Lung (tissue), 12 donors: ENCODE results near the gene BCAR1. TPM values are rescaled to one million over a fixed set of nuclear protein-coding genes. Genes with fewer than 3 reads are reported as not detected.
"Not testable (repeated sequence)": the region's sequence is repeated elsewhere in the genome, so short reads cannot be mapped to it uniquely, and the experiment has no call there.

Experiments used
- ATAC-seq: fragments of 200-7000 bp; cut with Tn5 transposase; one replicate; pipeline ENCODE4 v1.9.1; 2020; ENCODE audit warnings: moderate number of reproducible peaks; ENCODE audit not compliant: insufficient read depth, low FRiP score
- DNase-seq, 3 donors: peaks; one replicate each; pipeline ENCODE4 v3.0.0-alpha.2; 2013 to 2017
- H3K27ac ChIP-seq, 2 donors: one replicate each; pipeline ENCODE4 v1.5.1; 2013; ENCODE audit warnings: mild to moderate bottlenecking in 2 of 2, moderate library complexity in 2 of 2, control low read depth in 1 of 2, inconsistent platforms in 1 of 2, low read depth in 1 of 2, low read length in 1 of 2
- H3K27me3 ChIP-seq, 3 donors: one replicate each; pipeline ENCODE4 v1.5.1; 2013; ENCODE audit warnings: low read length in 2 of 3; ENCODE audit not compliant: control insufficient read depth in 3 of 3, insufficient read depth in 3 of 3
- H3K36me3 ChIP-seq, 4 donors: one replicate each; pipeline ENCODE4 v1.5.1; 2013; ENCODE audit warnings: low read length in 4 of 4, mild to moderate bottlenecking in 1 of 4, moderate library complexity in 1 of 4; ENCODE audit not compliant: control insufficient read depth in 4 of 4, insufficient read depth in 4 of 4
- H3K4me1 ChIP-seq, 5 donors: one replicate each; pipeline ENCODE4 v1.5.1; 2013; ENCODE audit warnings: low read length in 5 of 5, mild to moderate bottlenecking in 2 of 5, moderate library complexity in 1 of 5; ENCODE audit not compliant: control insufficient read depth in 5 of 5, insufficient read depth in 5 of 5
- H3K4me3 ChIP-seq: one replicate; pipeline ENCODE4 v1.5.1; 2013; ENCODE audit warnings: mild to moderate bottlenecking, control low read depth, moderate library complexity
- H3K9ac ChIP-seq, 2 donors: one replicate each; pipeline ENCODE4 v1.5.1; 2013; ENCODE audit warnings: low read length in 2 of 2, control low read depth in 1 of 2; ENCODE audit not compliant: insufficient read depth in 1 of 2
- H3K9me3 ChIP-seq, 4 donors: one replicate each; pipeline ENCODE4 v1.5.1; 2013; ENCODE audit warnings: low read length in 3 of 4, mild to moderate bottlenecking in 1 of 4, moderate library complexity in 1 of 4; ENCODE audit not compliant: control insufficient read depth in 4 of 4, insufficient read depth in 3 of 4
- WGBS, 2 donors: extraction: QIAGEN DNeasy Blood & Tissue Kit; methylation state at CpG; one replicate each; pipeline ENCODE4 v1.1.7; 2013; 5-methylcytosine and 5-hydroxymethylcytosine counted together
- polyA plus RNA-seq, 2 donors: library from polyadenylated mRNA; stranded (reverse); fragments of 200-250 nt; gene quantifications; one replicate each; pipeline ENCODE4 v1.2.1, GENCODE V29; 2013
- total RNA-seq, 2 donors: library from RNA; depleted of rRNA in 1 of 2; stranded (reverse); fragments of >200 nt in 1 of 2; gene quantifications; one replicate each; pipeline ENCODE4 v1.2.1, GENCODE V29; 2014 to 2021
- TF ChIP-seq, protein P1 (sequence below): IDR thresholded peaks from 2 replicates; pipeline ENCODE4 v1.5.1; 2012; ENCODE audit warnings: mild to moderate bottlenecking; ENCODE audit errors: control extremely low read depth, extremely low read depth
- donor health status: control.
- donor health status: control.
- donor health status: Bipolar disorder and iron deficiency.
- donor health status: healthy.
- donor health status: DM: yes; HTN: yes; CAD: no.

The BCAR1 gene
- total and polyA plus RNA-seq, 4 donors: 37.5 to 70.7 (median 49.9) TPM

DNA sequence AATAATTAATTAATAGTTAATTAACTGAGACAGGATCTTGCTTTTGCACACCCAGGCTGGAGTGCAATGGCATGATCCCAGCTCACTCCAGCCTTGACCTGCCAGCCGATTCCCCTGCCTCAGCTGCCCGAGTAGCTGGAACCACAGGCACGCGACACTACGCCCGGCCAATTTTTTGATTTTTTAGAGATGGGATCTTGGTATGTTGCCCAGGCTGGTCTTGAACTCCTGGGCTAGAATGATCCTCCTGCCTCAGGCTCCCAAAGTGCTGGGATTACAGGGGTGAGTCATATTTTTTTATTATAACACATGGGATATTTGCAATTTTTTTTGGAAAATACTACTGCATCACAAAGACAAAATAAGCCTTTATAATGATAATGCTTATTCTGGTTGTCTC lies 30.4 kb upstream of the BCAR1 start:
- no peaks in the 10 kb centered on the region for H3K27me3 ChIP-seq
- H3K4me1 ChIP-seq: no peaks in the 10 kb centered on the region
- no peak overlapping the region for H3K9ac ChIP-seq
- no peak for DNase-seq
- no peak overlapping the region for H3K27ac ChIP-seq
- H3K9me3 ChIP-seq: no peaks in the 10 kb centered on the region
- no peaks in the 10 kb centered on the region for H3K36me3 ChIP-seq
- 83 to 85% methylated on average over 6 of the region's 6 CpGs for WGBS, 2 donors
- no peak overlapping the region for H3K4me3 ChIP-seq
- ATAC-seq: no peak
- TF ChIP-seq, protein P1, sequence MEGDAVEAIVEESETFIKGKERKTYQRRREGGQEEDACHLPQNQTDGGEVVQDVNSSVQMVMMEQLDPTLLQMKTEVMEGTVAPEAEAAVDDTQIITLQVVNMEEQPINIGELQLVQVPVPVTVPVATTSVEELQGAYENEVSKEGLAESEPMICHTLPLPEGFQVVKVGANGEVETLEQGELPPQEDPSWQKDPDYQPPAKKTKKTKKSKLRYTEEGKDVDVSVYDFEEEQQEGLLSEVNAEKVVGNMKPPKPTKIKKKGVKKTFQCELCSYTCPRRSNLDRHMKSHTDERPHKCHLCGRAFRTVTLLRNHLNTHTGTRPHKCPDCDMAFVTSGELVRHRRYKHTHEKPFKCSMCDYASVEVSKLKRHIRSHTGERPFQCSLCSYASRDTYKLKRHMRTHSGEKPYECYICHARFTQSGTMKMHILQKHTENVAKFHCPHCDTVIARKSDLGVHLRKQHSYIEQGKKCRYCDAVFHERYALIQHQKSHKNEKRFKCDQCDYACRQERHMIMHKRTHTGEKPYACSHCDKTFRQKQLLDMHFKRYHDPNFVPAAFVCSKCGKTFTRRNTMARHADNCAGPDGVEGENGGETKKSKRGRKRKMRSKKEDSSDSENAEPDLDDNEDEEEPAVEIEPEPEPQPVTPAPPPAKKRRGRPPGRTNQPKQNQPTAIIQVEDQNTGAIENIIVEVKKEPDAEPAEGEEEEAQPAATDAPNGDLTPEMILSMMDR: no peak

DNA sequence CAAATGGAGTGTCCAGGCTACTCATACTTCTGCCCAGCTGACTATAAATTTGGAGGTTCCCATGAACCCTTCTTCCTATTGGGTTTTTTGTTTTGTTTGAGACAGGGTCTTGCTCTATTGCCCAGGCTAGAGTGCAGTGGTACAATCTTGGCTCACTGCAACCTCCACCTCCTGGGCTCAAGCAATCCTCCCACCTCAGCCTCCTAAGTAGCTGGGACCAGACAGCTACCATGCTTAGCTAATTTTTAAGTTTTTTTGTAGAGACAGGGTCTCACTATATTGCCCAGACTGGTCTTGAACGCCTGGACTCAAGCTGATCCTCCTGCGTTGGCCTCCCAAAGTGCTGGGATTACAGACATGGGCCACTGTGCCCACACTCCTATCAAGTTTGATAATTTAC lies 29.6 kb upstream of the BCAR1 start:
- 94 to 95% methylated on average over 2 of the region's 2 CpGs for WGBS, 2 donors
- not testable (repeated sequence) for DNase-seq, H3K27me3 ChIP-seq

DNA sequence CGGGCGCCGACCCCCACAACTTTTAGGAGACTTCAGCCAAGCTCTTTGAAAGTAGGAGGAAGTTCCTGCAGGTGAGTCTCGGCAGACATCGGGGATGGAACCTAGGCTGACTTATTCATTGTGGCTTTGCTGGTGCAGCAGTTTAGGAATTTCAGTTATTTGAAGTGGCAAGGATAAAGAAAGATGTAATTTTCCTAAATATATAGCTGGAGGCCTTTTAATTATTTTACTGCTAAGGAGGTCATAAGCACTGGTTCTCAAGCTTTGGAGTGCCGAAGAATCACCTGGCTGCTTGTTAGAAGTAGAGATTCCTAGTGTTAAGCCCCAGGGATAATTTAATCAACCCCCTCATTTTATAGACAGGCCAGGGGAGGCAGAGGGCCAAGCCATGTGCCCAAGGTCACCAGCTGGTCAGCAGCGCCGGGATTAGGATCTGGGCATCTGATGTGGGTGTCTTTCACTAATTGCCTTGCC lies 28.9 kb upstream of the BCAR1 start:
- H3K4me3 ChIP-seq: no peak overlapping the region
- ATAC-seq: no peak
- no peak overlapping the region for H3K27ac ChIP-seq
- H3K9me3 ChIP-seq: no peaks in the 10 kb centered on the region
- WGBS, 2 donors: 75 to 84% methylated on average over 8 of the region's 8 CpGs
- H3K36me3 ChIP-seq: no peaks in the 10 kb centered on the region
- no peaks in the 10 kb centered on the region for H3K27me3 ChIP-seq
- TF ChIP-seq, protein P1: no peak
- H3K9ac ChIP-seq: no peak overlapping the region
- no peak for DNase-seq
- no peaks in the 10 kb centered on the region for H3K4me1 ChIP-seq

More for the DNA sequence above, 29.6 kb upstream of the BCAR1 start:
- H3K9ac ChIP-seq, H3K4me1 ChIP-seq, ATAC-seq, H3K36me3 ChIP-seq, H3K27ac ChIP-seq, H3K9me3 ChIP-seq, H3K4me3 ChIP-seq: not testable (repeated sequence)

DNA sequence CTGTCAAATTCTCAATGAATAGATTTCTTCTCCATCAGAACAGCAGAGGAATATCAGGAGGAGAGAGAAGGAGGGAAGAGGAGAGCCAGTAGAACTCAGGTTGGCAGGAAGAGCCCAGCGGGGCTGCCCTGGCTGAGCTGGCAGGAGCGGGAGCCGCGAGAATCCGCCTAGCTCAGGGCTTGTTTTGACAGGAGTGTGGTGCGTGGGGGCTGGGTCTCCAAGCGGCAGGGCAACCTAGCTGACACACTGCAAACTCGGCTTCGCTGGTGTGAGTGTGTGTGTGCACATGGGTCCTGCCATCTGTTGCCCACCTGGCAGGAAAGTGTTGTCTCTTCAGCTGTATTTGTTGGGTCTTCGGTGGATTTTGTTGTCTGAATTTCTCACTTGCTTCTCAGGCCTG lies 27.9 kb upstream of the BCAR1 start:
- no peaks in the 10 kb centered on the region for H3K27me3 ChIP-seq
- no peak overlapping the region for H3K27ac ChIP-seq
- H3K9me3 ChIP-seq: no peaks in the 10 kb centered on the region
- H3K9ac ChIP-seq: no peak overlapping the region
- WGBS, 2 donors: 23 to 41% methylated on average over 10 of the region's 10 CpGs
- ATAC-seq: no peak
- DNase-seq: no peak
- no peaks in the 10 kb centered on the region for H3K4me1 ChIP-seq
- no peak overlapping the region for H3K4me3 ChIP-seq
- TF ChIP-seq, protein P1: no peak
- H3K36me3 ChIP-seq: no peaks in the 10 kb centered on the region
